ENCODE data around the gene EFCAB13. TPM values are rescaled to one million over a fixed set of nuclear protein-coding genes. Genes with fewer than 3 reads are reported as not detected.

EFCAB13 gene
- total RNA-seq, 2 donors from 2014 or later: 2.8 to 10.1 TPM

DNA sequence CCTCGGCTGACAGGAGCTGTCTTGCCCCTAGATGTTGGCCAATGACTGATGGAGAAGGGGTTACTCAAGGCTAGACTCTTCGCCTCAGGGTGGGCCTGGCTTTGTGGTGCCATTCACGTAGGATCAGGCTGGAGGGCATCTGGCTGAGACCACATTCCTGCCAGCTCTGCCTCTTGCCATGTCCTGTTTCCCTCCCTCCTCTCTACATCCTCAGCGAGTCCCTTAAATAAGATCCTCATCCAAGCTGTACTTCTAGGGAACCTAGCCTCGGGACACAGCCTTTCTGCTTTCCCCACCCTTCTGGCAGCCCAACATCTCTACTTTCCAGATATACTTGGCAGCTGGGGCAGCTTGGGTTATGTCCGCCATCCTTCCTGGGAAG is 27.9 kb upstream of the EFCAB13 start:
- no peaks in the 10 kb centered on the region for H3K9me3 ChIP-seq
- peak overlapping the region; percentile 19 to 50 for H3K27ac ChIP-seq
- no peak for DNase-seq (ENCODE audit: low spot score)
- H3K36me3 ChIP-seq: peaks cover 63% of the 10 kb centered on the region
- H3K27me3 ChIP-seq: no peaks in the 10 kb centered on the region
- TF ChIP-seq, protein P1, sequence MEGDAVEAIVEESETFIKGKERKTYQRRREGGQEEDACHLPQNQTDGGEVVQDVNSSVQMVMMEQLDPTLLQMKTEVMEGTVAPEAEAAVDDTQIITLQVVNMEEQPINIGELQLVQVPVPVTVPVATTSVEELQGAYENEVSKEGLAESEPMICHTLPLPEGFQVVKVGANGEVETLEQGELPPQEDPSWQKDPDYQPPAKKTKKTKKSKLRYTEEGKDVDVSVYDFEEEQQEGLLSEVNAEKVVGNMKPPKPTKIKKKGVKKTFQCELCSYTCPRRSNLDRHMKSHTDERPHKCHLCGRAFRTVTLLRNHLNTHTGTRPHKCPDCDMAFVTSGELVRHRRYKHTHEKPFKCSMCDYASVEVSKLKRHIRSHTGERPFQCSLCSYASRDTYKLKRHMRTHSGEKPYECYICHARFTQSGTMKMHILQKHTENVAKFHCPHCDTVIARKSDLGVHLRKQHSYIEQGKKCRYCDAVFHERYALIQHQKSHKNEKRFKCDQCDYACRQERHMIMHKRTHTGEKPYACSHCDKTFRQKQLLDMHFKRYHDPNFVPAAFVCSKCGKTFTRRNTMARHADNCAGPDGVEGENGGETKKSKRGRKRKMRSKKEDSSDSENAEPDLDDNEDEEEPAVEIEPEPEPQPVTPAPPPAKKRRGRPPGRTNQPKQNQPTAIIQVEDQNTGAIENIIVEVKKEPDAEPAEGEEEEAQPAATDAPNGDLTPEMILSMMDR (IDR thresholded peaks at IDR 0.05): no peak
- no peak overlapping the region for H3K4me3 ChIP-seq
- H3K4me1 ChIP-seq: peaks cover 0 to 17% of the 10 kb centered on the region in 2 donors

DNA sequence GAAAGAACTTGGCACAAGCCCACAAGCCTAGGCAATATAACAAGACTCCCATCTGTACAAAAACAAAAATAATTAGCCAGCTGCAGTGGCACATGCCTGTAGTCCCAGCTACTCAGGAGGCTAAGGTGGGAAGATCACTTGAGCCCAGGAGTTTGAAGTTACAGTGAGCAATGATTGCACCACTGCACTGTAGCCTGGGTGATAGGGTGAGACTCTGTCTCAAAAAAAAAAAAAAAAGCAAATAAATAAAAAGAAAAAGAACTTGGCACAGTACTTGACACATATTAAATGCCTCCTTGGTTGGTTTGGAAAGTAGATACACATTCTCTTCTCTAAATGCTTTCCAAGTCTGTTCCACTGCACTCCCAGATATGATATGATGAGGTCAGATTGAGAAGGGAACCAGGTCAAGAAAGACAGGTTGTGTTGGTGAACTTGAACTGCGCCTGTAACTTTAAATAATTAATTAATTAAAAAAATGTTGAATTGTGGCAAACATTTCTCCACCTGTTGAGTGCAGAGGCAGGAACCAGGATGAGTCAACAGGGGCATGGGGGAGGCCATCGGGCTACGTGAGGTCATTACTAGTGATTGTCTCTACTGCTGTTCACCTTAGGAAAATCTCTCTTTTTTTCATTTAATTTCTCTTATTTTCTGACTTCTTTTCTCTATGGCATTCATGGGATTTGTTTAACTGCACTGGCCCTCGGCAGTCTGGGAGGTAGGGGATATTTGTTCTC is 25.9 kb upstream of the EFCAB13 start:
- no peaks in the 10 kb centered on the region for H3K27me3 ChIP-seq
- no peak overlapping the region for H3K4me3 ChIP-seq
- DNase-seq (ENCODE audit: low spot score): no peak
- TF ChIP-seq, protein P1 (IDR thresholded peaks at IDR 0.05): no peak
- H3K4me1 ChIP-seq: peaks cover 0 to 17% of the 10 kb centered on the region in 2 donors
- no peaks in the 10 kb centered on the region for H3K9me3 ChIP-seq
- H3K36me3 ChIP-seq: peaks cover 63% of the 10 kb centered on the region
- no peak overlapping the region for H3K27ac ChIP-seq

DNA sequence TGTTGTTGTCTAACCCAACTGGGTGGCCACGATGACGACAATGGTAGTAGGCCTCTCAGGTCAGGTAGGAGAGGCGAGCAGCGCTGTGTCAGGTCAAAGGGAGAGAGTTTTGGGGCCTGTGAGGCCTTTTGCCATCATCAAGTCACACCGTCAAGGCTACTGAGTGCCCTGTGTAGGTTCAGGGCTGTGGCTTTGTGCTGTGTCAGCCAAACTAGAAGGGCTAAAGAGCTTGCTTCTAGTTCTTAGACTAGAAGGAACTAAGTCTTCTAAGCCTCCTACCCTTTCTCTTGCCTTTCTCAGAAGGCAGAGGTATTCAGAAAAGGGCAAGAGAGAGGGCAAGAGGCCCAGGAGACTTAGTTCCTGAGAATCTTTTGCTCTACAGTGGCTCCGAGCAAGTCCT is 25.0 kb upstream of the EFCAB13 start:
- no peak overlapping the region for H3K27ac ChIP-seq
- H3K4me3 ChIP-seq: no peak overlapping the region
- no peaks in the 10 kb centered on the region for H3K27me3 ChIP-seq
- H3K9me3 ChIP-seq: no peaks in the 10 kb centered on the region
- H3K36me3 ChIP-seq: peaks cover 63% of the 10 kb centered on the region
- no peak for DNase-seq (ENCODE audit: low spot score)
- TF ChIP-seq, protein P1 (IDR thresholded peaks at IDR 0.05): no peak
- H3K4me1 ChIP-seq: peaks cover 0 to 17% of the 10 kb centered on the region in 2 donors

DNA sequence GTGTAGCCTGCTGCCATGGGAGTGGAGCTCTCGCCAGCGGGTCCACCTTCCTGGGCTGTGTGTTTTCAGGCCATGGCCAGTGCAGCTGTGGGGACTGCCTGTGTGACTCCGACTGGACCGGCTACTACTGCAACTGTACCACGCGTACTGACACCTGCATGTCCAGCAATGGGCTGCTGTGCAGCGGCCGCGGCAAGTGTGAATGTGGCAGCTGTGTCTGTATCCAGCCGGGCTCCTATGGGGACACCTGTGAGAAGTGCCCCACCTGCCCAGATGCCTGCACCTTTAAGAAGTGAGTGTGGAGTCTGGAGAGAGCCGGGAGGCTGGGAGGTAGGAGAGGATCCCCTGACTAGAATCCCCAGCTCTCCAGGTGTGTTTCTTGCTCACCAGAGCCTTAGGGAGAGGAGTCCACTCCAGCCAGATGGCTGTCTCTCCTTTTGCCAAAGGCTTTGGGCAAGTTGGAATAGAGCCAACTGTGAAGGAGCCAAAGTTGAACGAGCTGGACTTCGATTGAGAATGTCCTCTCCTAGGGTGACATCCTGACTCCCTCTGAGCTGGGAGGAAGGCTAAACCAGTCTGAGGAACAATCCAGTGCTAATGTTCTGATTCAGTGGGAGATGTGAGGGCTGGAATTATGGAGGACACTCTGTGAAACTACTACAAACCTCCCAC is 24.4 kb upstream of the EFCAB13 start:
- Histone ChIP-seq H3K4me3 (no peak overlapping the region), H3K4me1 (peaks cover 0 to 17% of the 10 kb centered on the region in 2 donors), H3K27me3 (no peaks in the 10 kb centered on the region), H3K9me3 (no peaks in the 10 kb centered on the region), H3K27ac (no peak overlapping the region), H3K36me3 (peaks cover 63% of the 10 kb centered on the region)
- no peak for DNase-seq (ENCODE audit: low spot score)
- TF ChIP-seq, protein P1 (IDR thresholded peaks at IDR 0.05): no peak

DNA sequence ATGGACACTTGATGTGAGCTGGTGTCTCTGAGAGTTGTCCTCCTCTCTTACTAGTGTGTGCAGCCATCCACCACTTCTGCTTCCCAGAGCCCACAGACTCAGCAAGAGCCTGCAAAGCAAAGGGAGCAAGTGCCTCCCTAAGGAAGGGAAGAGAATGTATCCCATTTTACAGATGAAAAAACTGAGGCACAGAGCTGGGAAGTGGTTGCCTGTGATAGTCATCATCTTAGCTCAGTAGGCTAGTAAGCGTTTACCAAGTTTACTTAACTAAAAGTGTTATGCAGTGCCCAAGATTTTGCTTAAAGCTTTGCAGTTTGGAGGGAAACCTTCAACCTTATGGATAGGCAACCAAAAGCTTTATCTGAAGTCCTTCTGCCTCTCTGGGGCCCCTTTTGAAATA is 23.0 kb upstream of the EFCAB13 start:
- Histone ChIP-seq H3K27me3 (no peaks in the 10 kb centered on the region), H3K4me1 (peaks cover 0 to 12% of the 10 kb centered on the region in 2 donors), H3K27ac (no peak overlapping the region), H3K36me3 (peaks cover 68% of the 10 kb centered on the region), H3K9me3 (no peaks in the 10 kb centered on the region), H3K4me3 (no peak overlapping the region)
- TF ChIP-seq, protein P1 (IDR thresholded peaks at IDR 0.05): no peak
- DNase-seq (ENCODE audit: low spot score): no peak

Measured in right atrium auricular region (tissue), 2 donors.